Measurements from ENCODE around the gene AGMO.
"Not testable (repeated sequence)": the region's sequence is repeated elsewhere in the genome, so short reads cannot be mapped to it uniquely, and the experiment has no call there.

Gene AGMO

DNA sequence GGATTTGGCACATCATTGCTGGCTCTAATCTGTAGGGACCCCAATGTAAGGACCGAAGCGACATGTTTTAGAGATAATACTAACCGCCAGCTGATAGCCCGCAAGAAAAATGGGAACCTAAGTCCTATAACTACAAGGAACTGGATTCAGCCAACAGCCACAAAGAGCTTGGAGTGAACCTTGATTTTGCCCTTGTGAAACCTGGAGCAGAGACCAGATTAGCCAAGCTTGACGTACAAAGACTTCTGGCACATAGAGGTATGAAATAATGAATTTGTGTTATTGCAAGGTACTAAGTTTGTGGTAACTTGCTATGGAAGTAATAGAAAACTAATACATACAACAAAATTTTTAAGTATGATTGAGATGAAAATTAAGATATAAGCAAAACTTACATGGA is 246.9 kb downstream of the AGMO start:
- DNase-seq (ENCODE audit: low spot score) = no peak

DNA sequence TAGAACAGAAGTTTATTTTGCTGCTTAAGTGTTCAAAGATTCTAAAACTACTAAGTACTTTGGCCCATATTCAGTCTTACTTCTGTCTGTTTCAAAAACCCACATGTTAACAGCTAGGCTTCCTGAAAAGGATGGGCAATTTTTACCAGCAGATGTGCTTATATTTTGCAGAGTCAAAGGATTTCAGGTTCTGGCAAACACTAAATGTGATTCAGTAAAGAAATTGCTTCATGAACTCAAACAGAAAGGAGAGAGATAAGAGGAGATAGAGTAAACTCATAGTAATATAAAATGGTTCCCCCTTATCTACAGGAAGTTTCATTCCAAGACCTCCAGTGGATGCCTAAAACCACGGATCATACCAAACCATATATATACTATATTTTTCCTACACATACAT is 248.5 kb downstream of the AGMO start:
- no peak for DNase-seq (ENCODE audit: low spot score)

DNA sequence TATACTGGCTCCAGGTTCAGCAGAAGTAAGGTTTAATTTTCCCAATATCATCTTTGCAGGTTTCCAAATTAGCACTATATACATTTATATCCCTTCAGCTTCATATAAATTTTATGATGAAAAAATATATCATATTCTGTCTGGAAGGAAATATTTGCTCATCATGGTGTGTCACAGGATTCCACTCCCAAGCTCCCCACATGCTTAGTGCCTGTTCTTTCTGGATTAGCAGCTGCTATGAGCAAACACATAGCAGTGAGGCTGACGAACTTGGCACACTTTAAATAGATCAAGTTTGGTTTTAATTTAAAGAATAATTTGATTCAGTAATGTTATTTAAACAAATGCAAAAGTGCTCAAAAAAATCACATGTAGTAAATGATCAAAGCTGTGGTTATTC is 251.9 kb downstream of the AGMO start:
- no peak for DNase-seq (ENCODE audit: low spot score)

DNA sequence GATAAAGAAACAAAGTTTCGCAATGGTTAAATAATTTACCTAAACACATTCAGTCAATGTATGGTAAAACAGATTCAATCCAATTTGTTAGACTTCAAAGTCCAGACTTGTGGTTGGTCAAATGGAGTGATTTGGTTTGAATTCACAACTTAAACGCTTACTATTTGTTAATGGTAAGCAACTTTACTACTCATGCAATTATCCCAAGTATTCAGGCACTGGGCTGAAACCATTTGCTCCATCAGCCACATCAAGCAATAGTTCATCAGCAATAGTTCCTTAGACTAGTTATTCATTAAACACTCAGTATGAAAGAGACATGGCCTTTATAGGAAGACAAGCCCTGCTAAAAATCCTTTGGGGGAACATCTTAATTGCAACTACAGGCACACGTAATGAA is 253.0 kb downstream of the AGMO start:
- DNase-seq (ENCODE audit: low spot score) = no peak

DNA sequence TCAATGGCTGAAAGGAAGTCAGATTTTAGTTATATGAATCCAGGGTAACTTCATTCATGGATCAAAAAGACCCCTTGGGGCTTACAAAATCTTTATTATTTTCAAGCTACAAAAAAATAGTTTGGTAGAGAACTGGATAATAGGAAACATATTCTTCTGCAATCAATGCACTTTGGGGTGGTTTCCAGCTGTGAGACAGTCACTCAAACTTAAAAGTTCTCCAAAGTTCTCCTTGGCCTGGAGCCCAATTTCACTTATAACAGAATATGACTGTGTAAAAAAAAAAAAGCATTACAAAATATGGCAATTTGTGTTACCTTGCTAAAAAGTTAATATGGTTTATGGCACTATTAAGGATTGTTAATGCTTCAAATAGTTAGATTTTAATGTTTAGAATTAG is 255.5 kb downstream of the AGMO start:
- no peak for DNase-seq (ENCODE audit: low spot score)

DNA sequence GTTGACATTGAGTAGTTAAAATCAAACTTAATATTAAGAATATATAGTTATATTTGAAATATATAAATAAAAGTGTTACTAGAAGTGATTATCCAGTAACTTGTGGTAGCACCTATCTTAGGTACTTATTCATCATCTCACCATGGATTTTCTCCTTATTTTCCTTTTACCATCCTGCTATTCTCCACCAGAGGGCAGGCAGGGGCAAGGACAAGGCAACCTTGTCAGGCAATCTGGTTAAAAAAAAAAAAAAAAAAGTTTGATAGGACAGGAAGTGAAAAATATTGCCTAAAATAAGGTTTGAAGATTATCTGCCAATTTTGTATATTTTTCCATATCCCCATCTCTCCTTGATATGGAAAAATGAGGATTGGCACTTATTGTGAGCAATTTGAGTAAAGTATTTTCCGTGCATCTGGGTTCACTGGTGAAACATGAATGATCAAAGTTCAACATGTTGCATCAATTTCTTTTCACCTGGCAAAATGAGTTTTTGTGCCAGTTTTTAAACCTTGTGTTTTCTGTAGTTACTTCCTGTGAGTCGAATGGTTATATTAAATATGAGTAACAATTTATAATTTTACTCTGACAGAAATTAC is 256.7 kb downstream of the AGMO start:
- peak; percentile 50 for DNase-seq (ENCODE audit: low spot score)

DNA sequence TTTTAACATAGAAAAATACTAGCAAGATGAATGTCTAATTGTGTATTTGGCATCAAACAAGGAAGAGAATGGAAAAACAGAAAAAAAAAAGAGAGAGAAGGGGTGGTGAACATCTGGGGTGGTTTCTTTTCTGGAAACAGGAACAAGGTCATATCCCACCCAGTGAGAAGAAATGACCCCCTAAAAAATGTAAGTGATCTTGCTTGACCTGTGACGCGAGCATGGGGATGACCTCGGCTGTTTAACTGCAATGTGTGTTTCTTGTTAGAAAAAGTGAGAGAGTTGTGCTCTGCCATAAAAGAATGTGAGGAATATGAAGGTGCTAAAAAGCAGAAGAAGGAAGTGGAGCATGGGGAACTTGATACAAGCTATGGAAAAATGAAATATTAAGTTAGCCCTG is 258.5 kb downstream of the AGMO start:
- no peak for DNase-seq (ENCODE audit: low spot score)

DNA sequence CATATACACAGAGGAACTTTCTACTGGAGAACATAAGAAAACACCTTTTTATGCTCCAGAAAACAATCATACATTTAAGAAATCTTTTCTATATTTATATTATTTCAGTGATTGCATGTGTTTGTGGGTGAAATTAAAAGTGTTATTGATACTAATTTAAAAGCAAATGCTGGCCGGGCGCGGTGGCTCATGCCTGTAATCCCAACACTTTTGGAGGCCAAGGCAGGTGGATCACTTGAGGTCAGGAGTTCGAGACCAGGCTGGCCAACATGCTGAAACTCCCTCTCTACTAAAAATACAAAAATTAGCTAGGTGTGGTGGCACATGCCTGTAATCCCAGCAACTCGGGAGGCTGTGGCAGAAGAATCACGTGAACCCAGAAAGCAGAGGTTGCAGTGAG is 260.8 kb downstream of the AGMO start:
- DNase-seq (ENCODE audit: low spot score) = not testable (repeated sequence)

DNA sequence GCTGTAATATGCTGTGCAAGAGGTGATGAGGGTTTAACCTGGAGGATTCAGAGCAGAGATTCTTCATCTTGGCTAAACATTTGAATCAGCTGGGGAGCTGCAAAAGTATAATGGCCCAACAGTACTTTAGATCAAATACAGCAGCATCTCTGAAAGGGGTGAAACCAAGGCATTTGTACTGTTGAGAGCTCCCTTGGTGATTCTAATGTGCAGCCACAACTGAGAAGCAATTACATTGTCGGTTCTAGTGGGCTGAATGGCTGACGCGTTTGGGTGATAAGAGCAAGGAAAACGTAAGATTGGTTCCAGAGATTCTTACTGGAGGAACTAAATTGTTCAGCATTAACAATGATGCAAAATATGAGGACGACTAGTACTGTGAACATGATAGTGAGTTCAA is 269.7 kb downstream of the AGMO start:
- no peak for DNase-seq (ENCODE audit: low spot score)

DNA sequence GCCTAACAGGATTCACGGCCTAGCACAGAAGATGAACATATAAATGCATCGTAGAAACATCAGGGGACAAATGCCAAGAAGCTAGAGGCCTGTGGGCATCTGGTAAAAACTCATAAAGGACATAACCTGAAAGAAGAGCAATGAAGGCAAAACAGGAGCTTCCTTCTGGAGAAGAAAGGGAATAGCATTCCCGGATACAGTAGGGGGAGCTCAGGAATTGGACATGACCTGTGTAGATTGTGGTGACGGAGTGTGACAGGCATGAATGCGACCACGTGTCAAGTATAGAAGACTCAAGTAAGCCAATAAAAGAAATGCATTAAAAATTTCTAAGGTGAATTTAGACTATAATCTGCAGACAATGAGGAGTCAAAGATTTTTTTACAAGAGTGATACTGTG is 270.1 kb downstream of the AGMO start:
- DNase-seq (ENCODE audit: low spot score) = no peak

DNA sequence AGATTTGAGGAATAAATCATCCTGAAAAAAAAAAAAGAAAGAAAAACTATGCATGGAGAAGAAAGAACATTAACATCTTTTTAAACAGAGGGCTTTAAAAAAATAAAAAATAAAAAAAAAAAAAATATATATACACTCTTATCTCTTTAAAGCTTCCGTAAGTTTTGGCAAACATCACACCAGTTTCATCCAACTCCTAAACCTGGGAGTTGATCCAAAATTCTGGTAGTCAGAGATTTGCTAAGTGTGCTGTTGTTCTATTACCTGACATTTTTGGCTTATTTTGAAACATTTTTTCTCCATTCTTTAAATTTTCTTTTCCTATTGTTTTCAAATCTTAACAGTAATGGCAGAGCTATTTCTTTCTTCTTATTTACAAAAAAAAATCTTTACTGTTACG is 273.1 kb downstream of the AGMO start:
- DNase-seq (ENCODE audit: low spot score) = no peak

DNA sequence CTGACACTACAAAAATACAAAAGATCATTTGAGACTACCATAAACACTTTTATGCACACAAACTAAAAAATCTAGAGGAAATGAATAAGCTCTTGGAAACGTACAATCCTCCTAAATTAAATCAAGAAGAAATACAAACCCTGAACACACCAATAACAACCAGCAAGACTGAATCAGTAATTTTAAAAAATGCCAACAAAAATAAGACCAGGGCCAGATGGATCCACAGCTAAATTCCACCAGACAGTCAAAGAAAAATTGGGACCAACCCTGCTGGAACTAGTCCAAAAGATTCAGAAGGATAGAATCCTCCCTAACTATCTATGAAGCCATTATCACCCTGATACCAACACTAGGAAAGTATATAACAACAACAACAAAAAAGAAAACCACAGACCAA is 277.4 kb downstream of the AGMO start:
- no peak for DNase-seq (ENCODE audit: low spot score)

DNA sequence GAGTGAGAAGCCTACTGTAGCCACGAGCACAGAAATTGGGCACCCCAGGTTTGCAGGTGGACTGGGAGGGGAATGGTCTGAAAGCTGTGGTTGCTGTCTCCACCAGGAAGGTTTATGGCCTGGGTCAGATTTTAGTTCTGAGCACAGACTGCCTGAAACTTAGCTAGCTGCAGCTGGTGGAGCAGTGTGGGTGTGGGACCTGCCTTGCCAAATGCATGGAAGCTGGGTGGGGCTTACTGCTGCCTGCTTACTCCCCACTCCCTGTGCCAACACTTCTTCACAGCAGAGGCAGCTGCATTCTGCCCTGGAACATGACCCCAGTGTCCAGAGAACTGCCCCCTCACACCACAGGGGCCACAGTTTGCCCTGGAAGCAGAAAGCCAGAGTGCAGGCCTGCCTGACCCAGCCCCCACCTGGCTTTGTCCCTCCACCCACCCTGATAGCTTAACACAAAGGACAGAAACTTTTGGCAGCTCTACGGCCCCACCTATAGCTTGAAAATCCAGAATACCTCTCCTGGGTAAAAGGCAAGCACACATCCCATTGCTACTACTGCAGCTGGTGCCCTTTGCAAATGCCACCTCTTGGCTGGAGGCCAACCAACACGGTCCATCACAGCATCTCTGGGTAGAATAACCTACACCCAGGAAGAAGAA is 281.6 kb downstream of the AGMO start:
- no peak for DNase-seq (ENCODE audit: low spot score)

DNA sequence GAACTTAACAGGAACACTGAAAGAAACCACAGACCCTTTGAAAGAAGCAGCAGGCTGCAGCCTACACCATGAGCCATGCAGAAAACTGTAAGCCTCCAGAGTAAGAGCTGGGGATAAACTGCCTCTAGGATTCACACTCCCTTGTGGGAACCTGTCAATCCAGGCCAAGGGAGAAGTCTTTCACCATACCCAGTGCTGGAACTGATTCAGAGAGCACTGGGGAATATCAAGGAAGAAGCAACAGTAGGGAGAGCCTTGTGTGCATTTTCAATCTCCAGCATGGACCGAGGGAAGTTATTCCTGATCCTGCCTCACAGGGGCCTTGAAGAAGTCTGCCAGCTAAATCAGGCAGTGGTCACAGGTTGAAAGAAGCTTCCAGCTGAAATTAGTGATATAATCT is 282.2 kb downstream of the AGMO start:
- DNase-seq (ENCODE audit: low spot score) = no peak

DNA sequence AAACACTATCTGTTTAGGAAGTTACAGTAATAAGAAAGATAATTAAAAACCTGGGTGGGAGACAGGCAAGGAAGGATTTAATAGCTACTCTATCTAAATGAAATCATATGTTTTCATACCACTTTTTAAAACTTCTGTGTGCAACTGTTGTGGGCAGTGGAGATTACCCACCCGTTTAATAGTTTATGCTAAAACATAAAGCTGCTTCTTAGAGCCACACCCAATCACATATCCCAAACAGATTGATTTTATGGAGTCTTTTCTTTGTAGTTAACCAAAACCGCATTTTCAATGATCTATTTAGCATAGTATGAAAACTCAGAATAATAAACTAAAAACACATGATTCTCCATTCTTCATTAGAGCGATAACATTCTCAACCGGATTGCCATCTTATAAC is 304.1 kb downstream of the AGMO start:
- DNase-seq (ENCODE audit: low spot score) = no peak

DNA sequence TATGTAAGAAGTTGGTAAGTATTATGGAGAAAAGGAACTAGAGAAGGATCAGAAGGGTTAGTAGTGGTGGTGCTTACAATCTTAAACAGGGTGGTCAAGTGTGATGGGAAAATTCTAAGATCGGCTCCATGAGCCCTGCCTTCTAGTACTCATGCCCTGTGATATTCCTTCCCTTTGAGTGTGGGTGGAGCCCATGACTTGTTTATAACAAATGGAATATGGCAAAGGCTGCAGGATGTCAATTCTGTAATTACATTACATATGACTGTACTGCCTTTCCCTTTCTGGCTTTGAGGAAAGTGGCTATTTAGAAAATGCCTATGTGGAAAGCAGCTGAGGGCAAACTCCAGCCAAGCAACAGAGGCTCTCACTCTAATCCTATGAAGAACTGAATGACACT is 309.6 kb downstream of the AGMO start:
- DNase-seq (ENCODE audit: low spot score) = no peak

DNA sequence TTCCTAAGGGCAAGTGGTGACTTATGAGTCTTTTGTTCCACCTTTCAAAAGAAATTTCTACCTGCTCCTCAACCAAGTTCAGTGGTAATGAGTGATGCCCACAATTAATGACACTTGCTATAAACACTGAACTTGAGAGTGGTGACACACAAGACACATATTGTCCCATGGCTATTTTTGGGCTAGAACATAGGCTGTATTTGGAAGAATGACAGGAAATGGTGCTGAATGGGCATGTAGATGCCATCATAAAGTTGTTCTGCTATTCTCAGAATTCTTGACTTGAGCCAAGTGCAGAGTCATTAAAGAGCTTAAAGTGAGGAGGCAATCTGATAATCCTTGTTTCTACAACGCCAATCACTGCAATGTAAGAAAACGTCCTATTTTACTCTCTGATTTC is 313.3 kb downstream of the AGMO start:
- DNase-seq (ENCODE audit: low spot score) = no peak

DNA sequence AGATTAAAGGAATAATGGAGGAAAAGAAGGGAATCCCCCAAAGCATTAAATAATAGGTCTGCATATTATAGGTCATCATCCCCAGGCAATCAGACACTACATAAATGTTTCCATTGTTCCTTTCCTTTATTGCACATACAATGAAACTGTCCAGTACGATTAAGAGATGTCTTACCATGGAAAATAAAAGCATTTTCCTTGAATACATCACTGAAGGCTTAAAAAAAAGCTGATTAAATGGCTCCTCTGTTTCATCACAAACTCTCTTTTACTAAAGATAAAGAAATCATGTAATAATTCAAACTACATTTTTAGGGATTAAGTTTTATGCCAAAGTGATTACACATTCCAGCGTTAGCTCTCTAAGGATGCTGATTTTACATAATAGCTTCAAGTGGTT is 316.0 kb downstream of the AGMO start:
- no peak for DNase-seq (ENCODE audit: low spot score)

DNA sequence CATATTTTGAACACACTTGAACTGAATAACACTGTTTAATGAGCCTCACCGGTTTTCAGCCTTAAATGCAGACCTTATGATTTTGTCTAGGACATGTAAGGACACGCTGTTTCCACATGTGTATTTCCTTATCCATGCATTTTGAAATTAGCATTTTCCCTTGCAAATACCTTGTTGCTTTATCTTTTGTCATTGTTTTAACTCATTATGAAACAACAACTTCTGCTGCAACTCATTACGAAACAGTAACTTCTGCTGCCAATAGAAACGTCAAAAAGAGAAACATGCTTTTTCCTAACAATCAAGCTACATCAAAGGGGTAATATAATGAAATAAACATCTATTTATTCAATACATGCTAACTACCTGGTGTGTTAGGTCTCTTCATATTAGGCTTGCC is 322.0 kb downstream of the AGMO start:
- no peak for DNase-seq (ENCODE audit: low spot score)

DNA sequence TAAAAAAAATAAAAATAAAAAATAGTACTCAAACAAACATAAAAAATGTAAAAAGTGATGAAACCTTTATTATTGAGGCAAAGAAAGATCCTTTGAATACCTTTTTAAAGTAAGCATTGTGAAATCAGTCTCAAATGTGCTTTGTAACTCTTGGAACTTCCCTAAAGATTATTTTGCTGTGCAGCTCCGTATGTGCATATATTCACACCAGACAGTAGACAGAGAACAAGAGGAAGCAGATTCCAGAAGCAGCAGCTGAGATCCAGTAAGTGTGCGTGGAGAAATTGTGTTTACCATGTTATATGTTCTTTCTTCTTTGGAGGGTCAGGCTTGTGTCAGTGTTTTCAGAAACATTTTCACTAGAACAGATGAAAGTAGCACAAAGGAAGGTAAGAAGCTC is 324.9 kb downstream of the AGMO start:
- no peak for DNase-seq (ENCODE audit: low spot score)

DNA sequence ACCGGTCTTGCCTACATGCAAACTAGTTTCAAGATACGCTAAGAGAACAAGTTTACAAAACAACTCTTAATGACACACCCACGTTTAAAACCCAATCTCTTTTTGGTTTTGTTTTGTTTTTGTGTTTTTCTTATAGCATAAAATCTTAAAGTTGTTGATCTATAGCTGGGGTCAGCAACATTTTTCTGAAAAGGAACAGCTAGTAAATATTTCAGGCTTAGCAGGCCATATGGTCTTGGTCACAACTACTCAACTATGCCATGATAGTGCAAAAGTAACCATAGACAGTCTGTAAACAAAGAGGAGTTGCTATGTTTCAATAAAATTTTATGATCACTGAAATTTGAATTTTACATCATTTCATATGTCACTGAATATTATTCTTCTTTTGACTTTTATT is 327.4 kb downstream of the AGMO start:
- no peak for DNase-seq (ENCODE audit: low spot score)

DNA sequence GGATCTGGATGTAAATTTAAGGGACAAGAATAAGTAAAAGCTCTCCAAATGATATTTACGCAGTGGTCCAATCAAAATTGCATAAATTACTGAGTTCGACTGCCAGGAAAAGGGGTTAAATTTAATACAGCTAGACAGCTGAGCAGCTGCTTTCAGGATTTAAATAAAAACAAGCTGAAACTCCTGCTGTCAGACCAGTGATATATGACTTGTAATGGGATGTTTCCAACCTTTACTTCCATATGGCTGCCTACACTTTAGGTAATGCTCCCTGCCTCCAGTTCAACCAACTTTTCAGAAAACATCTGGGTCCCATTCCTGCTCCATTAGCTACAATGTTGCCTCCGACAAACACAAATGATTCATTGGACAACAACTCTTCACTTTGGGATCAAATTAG is 333.0 kb downstream of the AGMO start:
- no peak for DNase-seq (ENCODE audit: low spot score)

DNA sequence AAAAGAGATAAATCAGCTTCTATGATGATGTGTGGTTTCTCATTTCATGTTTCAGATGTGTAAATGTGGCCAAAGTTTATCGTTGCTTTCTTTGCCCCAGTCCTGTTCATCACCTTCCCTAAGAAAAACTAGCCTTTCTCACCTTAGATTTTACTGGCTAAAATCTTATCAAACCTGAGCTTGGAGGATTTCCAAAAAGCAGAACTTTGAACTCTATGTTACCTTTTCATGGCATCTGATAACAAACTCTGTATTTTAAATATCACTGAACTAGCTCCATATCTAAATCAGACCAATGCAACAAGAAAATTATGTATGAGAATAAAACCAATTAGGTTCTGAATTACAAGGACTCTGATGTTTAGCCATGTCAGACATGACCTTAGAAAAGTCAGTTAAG is 335.8 kb downstream of the AGMO start:
- no peak for DNase-seq (ENCODE audit: low spot score)

DNA sequence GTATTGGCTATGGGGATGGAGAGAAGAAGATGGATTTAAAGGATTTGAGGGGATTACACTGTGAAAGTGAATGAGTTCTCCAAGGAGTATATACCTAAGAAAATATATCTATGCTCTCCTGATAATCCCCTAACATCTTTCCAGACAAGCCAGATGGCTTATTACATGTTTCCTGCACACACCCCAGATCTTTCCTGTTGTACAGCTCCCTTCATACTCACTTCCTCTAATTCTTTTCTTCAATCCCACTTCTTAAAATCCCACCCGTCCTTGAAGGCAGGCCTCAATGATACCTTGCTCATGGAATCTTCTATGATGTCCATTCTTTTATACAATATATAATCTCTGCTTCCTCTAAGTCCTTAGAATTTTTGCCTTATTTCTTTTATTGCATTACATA is 342.1 kb downstream of the AGMO start:
- no peak for DNase-seq (ENCODE audit: low spot score)

DNA sequence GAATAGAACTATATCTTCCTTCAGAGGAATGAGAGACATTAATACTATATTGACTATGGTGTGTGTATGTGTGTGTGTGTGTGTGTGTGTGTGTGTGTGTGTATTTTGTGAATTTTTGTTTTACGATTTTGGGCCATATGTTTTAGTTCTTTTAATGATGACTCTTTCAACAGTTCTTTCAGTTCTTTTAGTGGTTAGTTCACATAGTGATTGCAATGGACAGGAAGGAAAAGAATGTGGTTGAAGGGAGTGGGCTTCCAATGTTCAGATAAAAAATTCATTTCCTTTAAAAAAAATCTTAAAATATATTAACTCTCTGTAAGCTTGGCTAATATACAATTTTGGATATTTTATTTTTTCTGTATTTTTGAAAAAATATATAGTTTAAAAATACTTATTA is 343.6 kb downstream of the AGMO start:
- DNase-seq (ENCODE audit: low spot score) = no peak

All from ecto neural progenitor cell (in vitro differentiated cells).